Measurements from ENCODE around the gene SLC25A25.

DNA sequence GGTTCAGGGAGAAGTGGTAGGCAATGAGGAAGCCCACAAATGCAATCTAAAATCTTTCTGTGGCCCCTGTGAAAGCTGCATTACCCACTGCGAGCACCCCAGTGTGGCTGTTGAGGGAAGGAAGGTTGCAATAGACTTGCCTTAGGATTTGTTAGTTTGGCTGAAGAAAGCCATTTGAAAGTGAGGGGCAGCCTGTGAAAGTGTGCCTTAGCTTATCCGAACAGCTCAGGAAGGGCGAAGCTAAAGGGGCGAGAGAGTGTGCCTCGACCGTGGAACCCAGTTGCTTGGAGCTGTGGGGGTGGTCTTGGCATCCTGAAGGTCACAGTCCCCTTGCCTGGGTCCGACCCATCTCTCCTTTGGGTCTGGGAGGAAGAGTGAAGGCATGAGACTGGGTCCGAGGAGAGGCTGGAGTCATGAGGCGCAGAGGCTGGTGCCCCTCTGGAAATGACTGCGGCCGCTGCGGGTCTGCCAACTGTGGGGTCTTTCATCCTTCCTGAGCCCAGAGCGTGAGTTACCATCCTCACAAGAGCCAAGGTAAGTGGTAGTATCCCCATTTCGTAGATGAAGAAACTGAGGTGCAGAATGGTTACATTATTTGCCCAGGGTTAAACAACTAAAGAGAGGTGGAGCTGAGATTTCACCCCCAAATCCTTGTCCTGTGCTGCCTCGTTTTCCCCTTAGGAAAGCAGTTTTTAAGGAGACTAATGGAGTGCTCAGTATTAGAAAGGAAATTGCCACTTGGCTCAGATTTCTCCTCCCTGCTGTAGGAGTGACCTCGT is 24.4 kb downstream of the SLC25A25 start:
- TF ChIP-seq, protein P1, sequence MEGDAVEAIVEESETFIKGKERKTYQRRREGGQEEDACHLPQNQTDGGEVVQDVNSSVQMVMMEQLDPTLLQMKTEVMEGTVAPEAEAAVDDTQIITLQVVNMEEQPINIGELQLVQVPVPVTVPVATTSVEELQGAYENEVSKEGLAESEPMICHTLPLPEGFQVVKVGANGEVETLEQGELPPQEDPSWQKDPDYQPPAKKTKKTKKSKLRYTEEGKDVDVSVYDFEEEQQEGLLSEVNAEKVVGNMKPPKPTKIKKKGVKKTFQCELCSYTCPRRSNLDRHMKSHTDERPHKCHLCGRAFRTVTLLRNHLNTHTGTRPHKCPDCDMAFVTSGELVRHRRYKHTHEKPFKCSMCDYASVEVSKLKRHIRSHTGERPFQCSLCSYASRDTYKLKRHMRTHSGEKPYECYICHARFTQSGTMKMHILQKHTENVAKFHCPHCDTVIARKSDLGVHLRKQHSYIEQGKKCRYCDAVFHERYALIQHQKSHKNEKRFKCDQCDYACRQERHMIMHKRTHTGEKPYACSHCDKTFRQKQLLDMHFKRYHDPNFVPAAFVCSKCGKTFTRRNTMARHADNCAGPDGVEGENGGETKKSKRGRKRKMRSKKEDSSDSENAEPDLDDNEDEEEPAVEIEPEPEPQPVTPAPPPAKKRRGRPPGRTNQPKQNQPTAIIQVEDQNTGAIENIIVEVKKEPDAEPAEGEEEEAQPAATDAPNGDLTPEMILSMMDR (IDR thresholded peaks at IDR 0.05): no peak
- TF ChIP-seq POLR2A (IDR thresholded peaks at IDR 0.05): no peak
